Kidney glomerular epithelial cell (primary cell): ENCODE measurements around the gene SETD2.
A peak's percentile ranks its signal among the peaks of the same experiment; 100 is the strongest.

Experiments
- DNase-seq: peaks from one replicate; lab custom pipeline; 2025; lab: John Stamatoyannopoulos, UW

Gene SETD2

GRCh38 chr3:46984591-46985459 lies 179.1 kb downstream of the SETD2 start:
- no peak for DNase-seq

- DNase-seq, result no peak
Observed at GRCh38 chr3:46982546-46982945, 181.4 kb downstream of the SETD2 start.

- no peak for DNase-seq
Observed at GRCh38 chr3:46981932-46982471, 181.9 kb downstream of the SETD2 start.

- DNase-seq, result no peak
Observed at GRCh38 chr3:46979958-46980497, 183.9 kb downstream of the SETD2 start.

GRCh38 chr3:46978985-46979944 lies 184.6 kb downstream of the SETD2 start, which contains the start of gene NBEAL2:
TSS of gene NBEAL2 (plus strand) at chr3:46979666. CDS start at chr3:46979862, 196 bp downstream.
- peak; percentile 93 for DNase-seq

GRCh38 chr3:46978381-46978780 lies 185.5 kb downstream of the SETD2 start:
- no peak for DNase-seq

GRCh38 chr3:46977811-46978195 lies 186.1 kb downstream of the SETD2 start:
- no peak for DNase-seq

- peak; percentile 100 for DNase-seq
Observed at GRCh38 chr3:46976326-46977190, 187.4 kb downstream of the SETD2 start, which contains the start of gene CCDC12. TSS of gene CCDC12 (minus strand) at chr3:46976745. CDS start at chr3:46976732, 13 bp downstream.

- DNase-seq, result no peak
Observed at GRCh38 chr3:46974421-46975171, 189.3 kb downstream of the SETD2 start.

- no peak for DNase-seq
Observed at GRCh38 chr3:46972396-46972795, 191.5 kb downstream of the SETD2 start.

- no peak for DNase-seq
Observed at GRCh38 chr3:46971742-46972141, 192.2 kb downstream of the SETD2 start.

- no peak for DNase-seq
Observed at GRCh38 chr3:46971151-46971550, 192.8 kb downstream of the SETD2 start.

GRCh38 chr3:46970391-46971091 lies 193.4 kb downstream of the SETD2 start:
- peak; percentile 52 for DNase-seq

GRCh38 chr3:46968783-46969428 lies 195.0 kb downstream of the SETD2 start:
- no peak for DNase-seq

- DNase-seq, result no peak
Observed at GRCh38 chr3:46966811-46967210, 197.1 kb downstream of the SETD2 start.
